ENCODE results near the gene SLC6A12. TPM values are rescaled to one million over a fixed set of nuclear protein-coding genes. Genes with fewer than 3 reads are reported as not detected.

The SLC6A12 gene
- total RNA-seq, 2 experiments from 2014 or later: not detected

- CTCF ChIA-PET: interaction anchor here (1.6 to 3.5 kb wide), 2 partner anchors 9 to 21 kb away, joined by 6 to 18 read pairs; no protein-coding TSS in a partner anchor
- Mint-ChIP-seq H3K4me3 (no peak overlapping the region), H3K9me3 (no peaks in the 10 kb centered on the region), H3K27ac (no peak overlapping the region), H3K36me3 (ENCODE audit: low read depth) (no peaks in the 10 kb centered on the region), H3K27me3 (peaks cover 33% of the 10 kb centered on the region), H3K4me1 (ENCODE audit: low read depth) (peaks cover 5% of the 10 kb centered on the region)
- DNase-seq (no peak), ATAC-seq (no peak)
- POLR2A ChIA-PET: no interaction called here
- intact Hi-C loops (cut with micrococcal nuclease): no loop called here
- no peak for TF ChIP-seq CTCF (IDR thresholded peaks at IDR 0.05)
These were observed 3.4 kb downstream of the SLC6A12 start for GRCh38 chr12:210277-211141.

DNA sequence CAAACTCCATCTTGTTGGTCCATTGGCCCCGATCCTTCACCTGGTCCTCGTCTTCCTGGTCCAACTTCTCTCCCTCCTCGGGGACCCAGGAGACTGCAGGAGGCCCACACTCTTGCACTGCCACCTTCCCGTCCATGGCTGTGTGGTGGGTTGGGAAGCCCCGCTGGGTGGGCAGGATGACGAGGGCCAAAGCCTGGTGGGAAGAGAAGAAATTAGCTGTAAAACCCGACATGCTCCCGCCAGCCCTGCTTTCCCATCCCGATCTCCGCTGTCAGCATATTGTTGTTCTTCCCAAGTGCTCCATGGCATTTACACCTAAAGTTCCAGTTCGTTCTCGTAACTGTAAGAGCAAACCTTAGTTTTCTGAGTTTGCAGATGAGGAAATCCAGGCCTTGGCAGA is 4.1 kb downstream of the SLC6A12 start:
- Mint-ChIP-seq H3K4me3 (no peak overlapping the region), H3K27ac (no peak overlapping the region), H3K36me3 (ENCODE audit: low read depth) (no peaks in the 10 kb centered on the region), H3K4me1 (ENCODE audit: low read depth) (peaks cover 5% of the 10 kb centered on the region), H3K27me3 (peaks cover 38% of the 10 kb centered on the region), H3K9me3 (no peaks in the 10 kb centered on the region)
- ChIA-PET POLR2A (no interaction called here), CTCF (interaction anchor here (1.6 to 3.5 kb wide), 2 partner anchors 10 to 21 kb away, joined by 6 to 18 read pairs; no protein-coding TSS in a partner anchor)
- DNase-seq (no peak), ATAC-seq (no peak)
- intact Hi-C loops (cut with micrococcal nuclease): no loop called here
- TF ChIP-seq CTCF (IDR thresholded peaks at IDR 0.05): no peak

GRCh38 chr12:209246-209645 is 4.7 kb downstream of the SLC6A12 start:
- H3K27me3 Mint-ChIP-seq: peaks cover 42% of the 10 kb centered on the region
- ATAC-seq (no peak), DNase-seq (no peak)
- no peaks in the 10 kb centered on the region for H3K36me3 Mint-ChIP-seq (ENCODE audit: low read depth)
- intact Hi-C loops (cut with micrococcal nuclease): no loop called here
- ChIA-PET POLR2A (no interaction called here), CTCF (interaction anchor here (1.6 to 3.5 kb wide), 2 partner anchors 11 to 20 kb away, joined by 6 to 18 read pairs; no protein-coding TSS in a partner anchor)
- H3K9me3 Mint-ChIP-seq: no peaks in the 10 kb centered on the region
- TF ChIP-seq CTCF (IDR thresholded peaks at IDR 0.05): no peak
- H3K4me3 Mint-ChIP-seq: no peak overlapping the region
- H3K27ac Mint-ChIP-seq: no peak overlapping the region
- peaks cover 5% of the 10 kb centered on the region for H3K4me1 Mint-ChIP-seq (ENCODE audit: low read depth)

- peaks cover 42% of the 10 kb centered on the region for H3K27me3 Mint-ChIP-seq
These were observed 5.1 kb downstream of the SLC6A12 start for GRCh38 chr12:208813-209212.

More at GRCh38 chr12:208813-209212, 5.1 kb downstream of the SLC6A12 start:
- H3K27ac Mint-ChIP-seq: no peak overlapping the region
- H3K4me3 Mint-ChIP-seq: no peak overlapping the region
- TF ChIP-seq CTCF (IDR thresholded peaks at IDR 0.05): no peak
- no peaks in the 10 kb centered on the region for H3K9me3 Mint-ChIP-seq
- DNase-seq: no peak
- H3K36me3 Mint-ChIP-seq (ENCODE audit: low read depth): no peaks in the 10 kb centered on the region
- ATAC-seq: no peak
- ChIA-PET CTCF (interaction anchor here (1.6 to 3.5 kb wide), 2 partner anchors 11 to 20 kb away, joined by 6 to 18 read pairs; no protein-coding TSS in a partner anchor), POLR2A (no interaction called here)
- intact Hi-C loops (cut with micrococcal nuclease): no loop called here
- H3K4me1 Mint-ChIP-seq (ENCODE audit: low read depth): peaks cover 5% of the 10 kb centered on the region

Data from activated CD8-positive, alpha-beta T cell treated with anti-CD3 and anti-CD28 coated beads for 36 hours (primary cell).